ENCODE results near the gene RXRG. TPM values are rescaled to one million over a fixed set of nuclear protein-coding genes. Genes with fewer than 3 reads are reported as not detected.

Gene RXRG
- total RNA-seq, 1 experiment from 2014 or later, result not detected

DNA sequence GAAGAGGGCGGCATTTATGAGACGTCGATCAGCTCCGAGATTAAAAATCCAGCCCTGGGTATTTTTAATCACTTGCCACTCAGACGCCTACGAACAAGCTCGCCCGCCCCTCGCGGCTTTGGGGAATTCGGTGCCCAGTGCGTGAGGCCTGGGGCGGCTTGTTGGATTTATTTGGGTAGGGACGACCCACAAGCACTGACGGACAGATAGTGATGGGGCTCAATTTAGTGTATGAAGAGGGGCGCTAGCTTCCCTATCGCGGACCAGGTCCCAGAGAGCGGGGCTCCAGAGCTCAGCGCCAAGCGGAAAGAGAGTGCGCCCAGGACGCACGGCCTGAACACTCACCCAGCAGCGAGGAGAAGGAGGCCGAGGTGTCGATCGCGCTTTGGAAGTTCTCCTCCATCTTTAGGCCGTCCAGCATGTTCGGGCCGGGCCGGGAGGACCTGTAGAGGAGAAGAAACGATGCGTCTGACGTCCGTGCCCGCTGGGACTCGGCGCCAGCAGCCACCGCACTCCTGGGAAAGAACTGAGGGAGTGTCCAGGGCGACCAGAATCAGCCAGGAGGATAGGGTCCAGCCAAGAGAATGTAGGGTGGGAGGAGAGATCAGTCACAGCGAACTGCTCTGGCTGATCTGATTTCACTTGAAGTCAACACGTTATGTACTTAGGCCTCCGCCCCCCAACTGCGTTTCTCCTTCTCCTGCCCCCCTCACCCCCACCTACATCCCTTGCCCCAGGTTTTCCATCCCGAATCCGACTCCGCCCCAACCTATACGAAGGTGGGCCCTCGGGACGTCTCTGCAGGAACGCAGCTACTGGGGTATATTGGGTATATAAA lies 89.6 kb downstream of the RXRG start:
- peak; percentile 59 for DNase-seq
- H3K4me1 Mint-ChIP-seq, result peaks cover 46 to 51% of the 10 kb centered on the region in 2 experiments

More for the DNA sequence above, 89.6 kb downstream of the RXRG start:
- H4K20me1 ChIP-seq (ENCODE audit: control insufficient read depth, insufficient read depth, insufficient read length), result no peaks in the 10 kb centered on the region
- TF ChIP-seq, protein P1, sequence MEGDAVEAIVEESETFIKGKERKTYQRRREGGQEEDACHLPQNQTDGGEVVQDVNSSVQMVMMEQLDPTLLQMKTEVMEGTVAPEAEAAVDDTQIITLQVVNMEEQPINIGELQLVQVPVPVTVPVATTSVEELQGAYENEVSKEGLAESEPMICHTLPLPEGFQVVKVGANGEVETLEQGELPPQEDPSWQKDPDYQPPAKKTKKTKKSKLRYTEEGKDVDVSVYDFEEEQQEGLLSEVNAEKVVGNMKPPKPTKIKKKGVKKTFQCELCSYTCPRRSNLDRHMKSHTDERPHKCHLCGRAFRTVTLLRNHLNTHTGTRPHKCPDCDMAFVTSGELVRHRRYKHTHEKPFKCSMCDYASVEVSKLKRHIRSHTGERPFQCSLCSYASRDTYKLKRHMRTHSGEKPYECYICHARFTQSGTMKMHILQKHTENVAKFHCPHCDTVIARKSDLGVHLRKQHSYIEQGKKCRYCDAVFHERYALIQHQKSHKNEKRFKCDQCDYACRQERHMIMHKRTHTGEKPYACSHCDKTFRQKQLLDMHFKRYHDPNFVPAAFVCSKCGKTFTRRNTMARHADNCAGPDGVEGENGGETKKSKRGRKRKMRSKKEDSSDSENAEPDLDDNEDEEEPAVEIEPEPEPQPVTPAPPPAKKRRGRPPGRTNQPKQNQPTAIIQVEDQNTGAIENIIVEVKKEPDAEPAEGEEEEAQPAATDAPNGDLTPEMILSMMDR (conservative IDR thresholded peaks at IDR 0.05), result no peak
- no peak overlapping the region for H2BK20ac ChIP-seq (ENCODE audit: low read depth, low read length, poor library complexity, severe bottlenecking)
- no peak overlapping the region for H3K27ac ChIP-seq (ENCODE audit: insufficient read length, low read depth, low read length)
- no peaks in the 10 kb centered on the region for H3K9me3 ChIP-seq (ENCODE audit: control insufficient read depth, low read depth, low read length)
- H3K79me2 ChIP-seq (ENCODE audit: insufficient read depth, low read length), result no peaks in the 10 kb centered on the region
- no peak overlapping the region for H3T11ph ChIP-seq (ENCODE audit: low read length)
- no peak overlapping the region for H3K14ac ChIP-seq (ENCODE audit: insufficient read depth, low read length)
- H3K4me1 ChIP-seq (ENCODE audit: insufficient read depth, low read length), result no peaks in the 10 kb centered on the region
- H3K79me1 ChIP-seq (ENCODE audit: insufficient read depth, low read depth, low read length, poor library complexity, severe bottlenecking), result no peaks in the 10 kb centered on the region
- no peak overlapping the region for H3K23ac ChIP-seq (ENCODE audit: insufficient read length, low read depth, low read length)
- H2BK5ac ChIP-seq (ENCODE audit: insufficient read length, low read length), result no peak overlapping the region
- Mint-ChIP-seq H3K9me3 (peaks cover 2 to 6% of the 10 kb centered on the region in 2 experiments; a peak in 2 of 5 replicates), H3K27ac (no peak overlapping the region), H3K4me3 (peak overlapping the region; percentile 53 to 88), H3K36me3 (ENCODE audit: insufficient read depth in 1 of 3, low read depth in 3 of 3) (no peaks in the 10 kb centered on the region; a peak in 2 of 7 replicates), H3K27me3 (ENCODE audit: low read depth) (peaks cover 99% of the 10 kb centered on the region)
- H4K8ac ChIP-seq (replicated peaks; ENCODE audit: insufficient read length, low read depth, low read length), result no peak overlapping the region
- H2AK5ac ChIP-seq (ENCODE audit: insufficient read length, low read length), result no peak overlapping the region
- no CpG with 5 or more reads among the region's 53 CpGs for WGBS (ENCODE audit: extremely low coverage, insufficient read length, low lambda C conversion rate)
- H4K5ac ChIP-seq (ENCODE audit: insufficient read length, low read depth, low read length), result no peak overlapping the region
- H3K4me2 ChIP-seq (ENCODE audit: insufficient read depth, insufficient read length, low read length), result peak overlapping the region; percentile 64
- no peak overlapping the region for H3K9ac ChIP-seq (ENCODE audit: extremely low read depth, insufficient read length, low read length)
- H3K27me3 ChIP-seq (ENCODE audit: insufficient read depth, low read length), result peaks cover 81% of the 10 kb centered on the region
- H4K91ac ChIP-seq (ENCODE audit: insufficient read length, low read depth, low read length), result no peak overlapping the region
- H2BK120ac ChIP-seq (ENCODE audit: low read depth, low read length, poor library complexity, severe bottlenecking), result no peak overlapping the region
- H2BK15ac ChIP-seq (ENCODE audit: low read depth, low read length), result no peak overlapping the region
- no peak overlapping the region for H2BK12ac ChIP-seq (ENCODE audit: insufficient read length, low read depth, low read length)
- peaks cover 36% of the 10 kb centered on the region for H3K23me2 ChIP-seq (ENCODE audit: insufficient read length, low read depth, low read length, poor library complexity, severe bottlenecking)
- H3K4ac ChIP-seq (ENCODE audit: low read depth, low read length), result no peak overlapping the region
- H3K56ac ChIP-seq (ENCODE audit: insufficient read length, low read depth, low read length), result no peak overlapping the region
- H2AFZ ChIP-seq (ENCODE audit: low read length), result no peak overlapping the region
- H3K18ac ChIP-seq (ENCODE audit: insufficient read length, low read depth, low read length), result no peak overlapping the region

Data from H9 (cell line).